Stimulated activated CD4-positive, alpha-beta T cell treated with anti-CD3 and anti-CD28 coated beads, Interleukin-4, amount 100 ng/mL, for 1 hour (primary cell): Measurements from ENCODE around the gene SYT11.
"Not testable (repeated sequence)": the region's sequence is repeated elsewhere in the genome, so short reads cannot be mapped to it uniquely, and the experiment has no call there.

Experiments used
- DNase-seq: peaks from one replicate; pipeline ENCODE4 v3.0.0-alpha.2; 2020

SYT11 gene

DNA sequence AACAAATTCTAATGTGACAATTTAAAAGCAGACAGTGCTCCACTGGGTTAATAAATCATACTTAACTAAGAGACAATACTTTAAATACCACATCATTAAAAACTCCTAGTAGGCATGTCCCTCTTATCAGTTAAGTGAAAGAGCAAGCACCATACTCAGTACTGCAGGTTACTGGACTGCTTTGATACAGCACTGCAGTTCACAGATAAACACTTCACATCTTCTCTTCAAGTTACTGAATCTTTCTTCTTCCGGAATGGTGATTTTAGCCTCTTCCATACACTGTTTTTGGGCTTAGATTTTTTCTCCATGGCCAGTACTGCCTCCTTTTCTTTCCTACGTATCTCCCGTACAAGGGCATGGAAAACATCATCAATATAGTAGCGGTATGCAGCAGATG is 40.8 kb downstream of the SYT11 start:
- DNase-seq, result no peak

DNA sequence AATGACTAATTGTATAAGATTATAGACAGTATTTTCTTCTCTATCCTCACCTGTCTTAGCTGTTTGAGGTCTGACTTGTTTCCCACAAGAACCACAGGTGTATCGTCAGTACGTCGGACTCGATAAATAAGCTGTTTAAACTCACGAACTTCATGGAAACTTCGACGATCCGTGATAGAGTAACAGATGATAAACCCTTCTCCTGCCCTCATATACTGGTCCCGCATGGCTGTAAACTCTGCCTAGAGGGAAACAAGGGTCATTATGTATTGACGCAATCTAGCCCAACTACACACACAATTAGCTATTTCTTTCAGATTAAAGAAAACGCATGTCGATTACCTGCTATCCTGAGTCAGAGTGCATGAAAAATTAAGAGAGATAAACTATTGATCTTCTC is 44.9 kb downstream of the SYT11 start:
- DNase-seq, result no peak

DNA sequence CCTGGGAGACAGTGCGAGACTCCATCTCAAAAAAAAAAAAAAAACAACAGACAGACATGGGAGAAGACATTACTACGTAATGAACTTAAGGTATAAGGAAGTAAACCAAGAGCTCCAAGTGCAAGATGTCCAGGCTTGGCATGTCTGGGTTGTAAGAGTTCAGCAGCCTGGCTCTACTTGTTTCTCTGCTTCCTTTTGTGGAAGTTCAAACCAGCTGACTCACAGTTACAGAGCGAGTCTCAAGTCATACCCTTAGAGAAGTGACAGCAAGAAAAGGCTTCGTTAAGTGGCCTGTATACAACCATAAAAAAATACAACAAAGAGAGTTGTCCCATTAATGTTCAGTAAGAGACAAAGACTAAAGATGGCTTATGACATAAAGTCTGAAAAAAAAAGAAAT is 50.5 kb downstream of the SYT11 start:
- no peak for DNase-seq

DNA sequence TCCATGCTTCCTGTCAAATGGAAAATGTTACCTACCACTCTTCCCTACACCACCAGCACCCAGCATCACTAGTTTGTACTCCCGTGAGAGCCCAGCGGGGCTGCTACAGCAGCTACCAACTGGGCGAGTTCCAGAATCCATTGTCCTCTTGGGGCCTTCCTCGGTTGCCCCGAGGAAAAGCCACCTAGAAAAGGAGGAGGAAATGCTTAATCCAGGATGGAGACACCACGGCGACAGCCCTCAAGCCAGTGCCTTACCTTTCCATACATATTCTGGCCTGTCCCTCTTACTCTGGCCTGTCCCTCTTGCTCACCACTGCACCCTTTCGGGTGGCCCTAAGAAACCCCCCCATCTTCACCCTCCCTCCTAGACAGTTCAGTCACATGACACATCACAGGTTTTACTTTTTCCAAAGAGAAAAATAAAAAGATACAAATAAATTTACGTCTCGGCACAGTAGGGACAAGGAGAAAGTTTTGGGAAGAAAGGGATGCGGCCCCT is 51.3 kb downstream of the SYT11 start:
- no peak for DNase-seq

DNA sequence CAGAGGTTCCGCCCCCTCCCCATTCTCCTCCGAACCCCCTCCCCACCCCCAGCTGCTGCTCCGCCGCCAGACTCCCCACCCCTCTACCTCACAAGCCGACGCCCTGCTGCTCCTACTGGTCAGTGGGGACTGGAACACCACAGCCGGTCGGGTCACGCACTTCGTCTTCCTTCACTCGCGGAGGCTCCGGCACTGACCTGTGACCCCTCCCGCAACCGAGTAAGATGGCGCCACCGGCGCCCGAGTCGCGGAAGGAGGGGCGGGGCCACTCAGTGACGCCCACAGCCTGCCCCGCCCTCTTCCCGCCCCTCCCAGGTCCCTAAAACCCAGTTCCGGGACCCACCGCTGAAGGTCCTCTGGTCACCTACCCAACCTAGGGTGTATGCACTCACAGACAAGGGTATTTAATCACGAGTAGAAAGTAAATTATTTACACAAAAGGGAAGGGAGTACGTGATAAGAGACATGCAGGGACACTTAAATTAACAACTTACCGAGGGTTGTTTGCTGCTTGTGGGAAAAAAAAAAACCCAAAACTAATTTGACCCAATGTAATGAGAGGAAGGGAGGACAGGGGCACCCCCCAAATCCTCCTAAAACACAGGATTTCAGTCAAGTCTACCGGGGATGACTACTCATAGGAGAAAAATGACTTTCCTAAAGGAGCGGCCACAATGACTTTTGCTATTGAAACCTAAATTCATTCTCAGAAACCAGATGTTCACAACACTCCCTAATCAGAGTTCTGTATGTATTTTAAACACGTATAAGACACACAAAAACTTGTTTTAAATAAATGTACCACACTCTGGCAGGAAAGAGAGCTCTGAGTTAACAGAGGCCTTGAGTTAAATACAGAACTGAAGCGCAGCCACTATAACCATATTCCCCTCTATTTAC is 52.0 kb downstream of the SYT11 start, which contains the start of gene RIT1:
RIT1 (minus strand) TSS at position 194 of the 900 bp plus-strand sequence. CDS start 588 bp downstream, outside the sequence.
- peak; percentile 85 for DNase-seq

DNA sequence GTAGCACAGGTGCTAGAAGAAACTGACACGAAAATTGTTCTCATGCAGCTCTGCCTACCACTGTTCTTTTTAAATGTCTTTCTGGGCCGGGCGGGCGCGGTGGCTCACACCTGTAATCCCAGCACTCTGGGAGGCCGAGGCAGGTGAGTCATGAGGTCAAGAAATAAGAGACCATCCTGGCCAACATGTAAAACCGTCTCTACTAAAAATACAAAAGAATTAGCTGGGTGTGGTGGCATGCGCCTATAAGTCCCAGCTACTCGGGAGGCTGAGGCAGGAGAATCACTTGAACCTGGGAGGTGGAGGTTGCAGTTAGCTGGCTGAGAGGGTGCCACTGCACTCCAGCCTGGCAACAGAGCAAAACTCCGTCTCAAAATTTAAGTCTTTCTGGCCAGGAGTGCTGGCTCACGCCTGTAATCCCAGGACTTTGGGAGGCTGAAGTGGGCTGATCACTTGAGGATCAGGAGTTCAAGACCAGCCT is 52.7 kb downstream of the SYT11 start:
- no peak for DNase-seq

DNA sequence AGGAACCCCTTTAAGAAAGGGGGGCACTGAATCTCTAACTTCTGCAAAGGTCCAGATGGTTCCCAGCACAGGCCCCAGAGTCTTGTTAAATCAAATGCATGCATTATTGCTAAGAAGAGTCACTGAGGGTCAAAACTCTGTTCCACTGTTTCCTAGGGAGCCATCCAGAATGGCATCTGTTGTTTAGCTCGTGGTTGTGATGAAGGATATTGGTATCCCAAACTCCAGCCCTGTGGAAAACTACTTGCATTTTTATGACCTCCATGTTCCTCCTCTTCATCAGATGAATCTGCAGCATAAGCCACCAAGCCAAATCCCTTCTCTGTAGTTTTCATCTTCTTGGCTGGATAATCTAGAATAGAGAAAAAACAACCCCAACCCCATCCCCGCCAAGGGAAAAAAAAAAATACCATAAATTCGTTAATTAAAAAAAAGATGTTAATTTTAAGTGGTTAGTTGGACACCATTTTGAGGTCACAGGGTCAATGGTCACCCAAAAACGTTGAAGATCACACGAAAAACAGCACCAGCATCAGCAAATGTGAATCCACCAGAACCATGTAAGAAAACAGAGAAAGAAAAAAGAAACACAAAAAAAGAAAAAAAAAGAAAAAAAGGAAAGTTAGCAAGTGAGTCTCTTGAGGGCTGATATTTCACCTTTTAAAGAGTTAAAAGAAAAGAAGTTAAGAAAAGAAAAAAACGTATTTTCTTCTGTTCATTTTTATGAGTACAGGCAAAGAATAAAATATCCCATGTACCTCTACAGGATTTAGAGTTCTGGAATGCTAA is 54.8 kb downstream of the SYT11 start:
- DNase-seq, result no peak

DNA sequence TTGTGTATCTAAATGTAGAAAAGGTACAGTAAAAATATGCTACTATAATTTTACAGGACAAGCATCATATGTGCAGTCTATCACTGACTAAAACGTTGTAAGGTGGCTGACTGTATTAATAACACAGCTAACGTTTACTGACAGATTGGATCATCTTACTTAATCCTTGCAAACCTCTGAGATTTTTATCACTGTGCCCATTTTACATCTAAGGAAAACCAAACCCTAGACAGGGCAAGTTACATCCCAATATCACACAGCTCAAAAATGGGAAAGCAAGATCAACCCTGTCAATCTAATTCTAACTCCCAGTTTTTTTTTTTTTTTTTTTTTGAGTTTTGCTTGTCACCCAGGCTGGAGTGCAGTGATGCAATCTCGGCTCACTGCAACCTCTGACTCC is 59.3 kb downstream of the SYT11 start:
- no peak for DNase-seq

DNA sequence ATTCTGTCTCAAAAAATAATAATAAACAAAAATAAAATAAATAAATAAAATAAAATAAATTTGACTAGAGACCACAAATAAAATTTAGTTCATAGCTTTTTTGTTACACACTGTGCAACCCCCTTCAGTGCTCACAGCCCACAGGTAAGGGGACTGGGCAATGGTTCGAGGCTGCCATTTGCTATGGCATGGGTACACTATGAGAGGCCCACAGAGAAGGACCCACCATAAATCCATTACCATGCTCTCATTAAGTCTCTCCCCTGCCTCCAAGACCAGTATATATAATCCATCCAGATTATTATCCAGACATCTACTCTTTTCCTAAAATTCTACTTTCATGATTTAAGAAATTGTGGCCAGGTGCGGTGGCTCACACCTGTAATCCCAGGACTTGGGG is 60.4 kb downstream of the SYT11 start:
- DNase-seq, result no peak

DNA sequence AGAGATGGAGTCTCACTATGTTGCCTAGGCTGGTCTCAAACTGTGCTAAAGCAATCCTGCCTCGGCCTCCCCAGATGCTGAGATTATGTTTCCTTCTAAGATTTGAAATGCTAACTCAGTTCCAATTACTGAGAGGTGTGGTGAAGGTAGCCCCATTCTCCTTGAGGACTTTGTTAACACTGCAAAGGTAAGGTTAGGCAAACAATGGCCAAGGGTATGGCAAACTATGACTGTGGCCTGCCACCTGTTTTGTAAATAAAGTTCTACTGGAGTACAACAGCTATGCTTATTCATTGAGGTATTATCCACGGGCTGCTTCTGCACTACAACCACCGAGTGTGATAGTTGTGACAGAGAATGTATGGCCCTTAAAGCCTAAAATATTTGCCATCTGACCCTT is 61.4 kb downstream of the SYT11 start:
- DNase-seq, result no peak

DNA sequence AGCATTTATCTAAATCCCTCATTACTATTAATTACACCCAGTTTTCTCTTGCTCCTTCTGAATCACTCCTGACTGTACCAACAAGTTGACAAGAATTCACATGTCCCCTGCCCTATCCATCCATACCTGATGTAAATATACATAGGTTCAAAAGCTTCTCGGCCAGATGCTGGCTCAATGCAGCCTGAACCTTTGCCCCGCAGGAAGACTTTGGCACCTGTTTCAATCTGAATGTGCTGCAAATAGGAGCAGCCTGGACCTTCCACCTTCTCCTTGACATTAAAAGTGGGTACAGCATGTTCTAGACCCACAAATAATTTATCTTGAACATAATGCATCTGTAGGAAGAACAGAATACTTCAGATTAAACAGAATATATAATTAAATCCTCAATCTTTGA is 66.1 kb downstream of the SYT11 start:
- DNase-seq, result no peak

DNA sequence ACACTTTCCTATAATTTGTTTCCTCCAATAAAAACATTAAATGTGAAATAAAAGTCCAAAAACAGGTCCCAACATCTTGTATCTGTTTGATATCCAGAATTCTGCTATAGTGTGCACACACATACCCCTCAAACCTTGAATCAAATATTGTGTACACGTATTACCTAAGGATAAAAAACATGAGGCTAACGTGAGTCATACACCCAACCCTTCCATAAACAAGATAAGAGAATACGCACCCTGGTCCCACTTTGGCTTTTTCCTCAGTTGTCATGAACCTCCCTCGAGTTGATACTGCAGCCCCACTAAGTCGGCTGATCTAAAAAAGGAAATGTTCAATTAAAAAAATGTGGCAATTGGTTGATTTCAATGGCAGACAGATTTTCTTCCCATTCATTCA is 69.7 kb downstream of the SYT11 start:
- no peak for DNase-seq

DNA sequence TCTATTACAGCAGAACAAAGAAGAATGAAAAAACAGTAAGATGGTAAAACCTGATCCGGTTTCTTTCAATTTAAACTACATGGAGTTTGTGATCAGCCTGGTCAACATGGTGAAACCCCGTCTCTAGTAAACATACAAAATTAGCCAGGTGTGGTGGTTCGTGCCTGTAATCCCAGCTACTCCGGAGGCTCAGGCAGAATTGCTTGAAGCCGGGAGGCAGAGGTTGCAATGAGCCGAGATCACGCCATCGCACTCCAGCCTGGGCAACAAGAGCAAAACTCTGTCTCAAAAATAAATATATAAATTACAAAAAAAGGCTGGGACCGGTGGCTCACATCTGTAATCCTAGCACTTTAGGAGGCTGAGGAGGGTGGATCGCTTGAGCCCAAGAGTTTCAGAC is 71.4 kb downstream of the SYT11 start:
- not testable (repeated sequence) for DNase-seq

DNA sequence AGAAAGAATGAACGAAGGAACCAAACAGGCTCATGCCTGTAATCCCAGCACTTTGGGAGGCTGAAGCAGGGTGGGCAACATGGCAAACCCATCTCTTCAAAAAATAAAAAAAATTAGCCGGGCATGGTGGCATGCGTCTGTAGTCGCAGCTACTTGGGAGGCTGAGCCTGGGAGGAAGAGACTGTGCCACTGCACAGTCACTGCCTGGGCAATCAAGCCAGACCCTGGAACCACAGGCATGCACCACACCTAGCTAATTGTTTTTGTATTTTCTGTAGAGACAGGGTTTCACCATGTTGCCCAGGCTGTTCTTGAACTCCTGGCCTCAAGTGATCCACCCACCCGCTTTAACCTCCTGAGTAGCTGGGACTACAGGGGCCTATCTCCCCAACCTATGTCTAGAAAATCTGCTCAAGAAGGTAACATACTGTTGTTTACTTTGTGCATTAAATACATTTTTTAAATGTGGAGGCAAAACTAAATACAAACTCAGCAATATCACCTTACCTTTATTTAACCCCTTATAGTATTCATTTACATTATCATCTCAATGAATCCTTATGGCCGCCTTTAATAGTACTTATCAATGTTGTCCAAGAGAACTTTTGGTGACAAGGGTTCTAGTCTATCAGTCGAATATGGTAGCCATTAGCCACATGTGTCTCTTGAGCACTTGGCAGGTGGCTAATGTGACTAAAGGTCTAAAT is 72.1 kb downstream of the SYT11 start:
- no peak for DNase-seq

DNA sequence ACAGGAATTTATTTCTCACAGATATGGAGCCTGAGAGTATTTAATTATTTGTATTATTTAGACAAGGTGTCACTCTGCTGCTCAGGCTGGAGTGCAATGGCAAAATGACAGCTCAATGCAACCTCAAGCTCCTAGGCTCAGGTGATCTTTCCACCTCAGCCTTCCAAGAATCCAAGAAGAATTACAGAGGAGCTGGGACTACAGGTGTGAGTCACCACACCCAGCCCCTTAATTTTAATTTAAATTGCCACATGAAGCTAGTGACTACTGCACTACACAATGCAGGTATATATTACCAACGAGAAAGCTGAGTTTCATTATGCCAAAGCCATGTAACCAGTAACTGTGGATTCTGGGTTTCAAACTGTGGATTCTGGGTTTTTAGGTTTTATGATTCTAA is 72.7 kb downstream of the SYT11 start:
- DNase-seq, result no peak

DNA sequence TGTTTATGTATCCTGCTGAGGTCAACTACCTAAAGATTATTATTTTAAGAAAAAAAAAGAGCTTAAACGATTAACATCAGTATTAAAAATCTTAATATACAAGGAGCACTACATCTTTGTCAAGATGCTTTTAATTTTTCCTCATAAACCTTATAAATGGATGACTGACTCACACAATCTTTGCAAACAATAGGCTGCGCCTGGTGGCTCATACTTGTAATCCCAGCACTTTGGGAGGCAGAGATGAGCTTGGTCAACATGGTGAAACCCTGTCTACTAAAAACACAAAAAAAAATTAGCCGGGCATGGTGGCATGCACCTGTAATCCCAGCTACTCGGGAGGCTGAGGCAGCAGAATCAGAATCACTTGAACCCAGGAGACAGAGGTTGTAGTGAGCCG is 73.1 kb downstream of the SYT11 start:
- DNase-seq, result no peak

DNA sequence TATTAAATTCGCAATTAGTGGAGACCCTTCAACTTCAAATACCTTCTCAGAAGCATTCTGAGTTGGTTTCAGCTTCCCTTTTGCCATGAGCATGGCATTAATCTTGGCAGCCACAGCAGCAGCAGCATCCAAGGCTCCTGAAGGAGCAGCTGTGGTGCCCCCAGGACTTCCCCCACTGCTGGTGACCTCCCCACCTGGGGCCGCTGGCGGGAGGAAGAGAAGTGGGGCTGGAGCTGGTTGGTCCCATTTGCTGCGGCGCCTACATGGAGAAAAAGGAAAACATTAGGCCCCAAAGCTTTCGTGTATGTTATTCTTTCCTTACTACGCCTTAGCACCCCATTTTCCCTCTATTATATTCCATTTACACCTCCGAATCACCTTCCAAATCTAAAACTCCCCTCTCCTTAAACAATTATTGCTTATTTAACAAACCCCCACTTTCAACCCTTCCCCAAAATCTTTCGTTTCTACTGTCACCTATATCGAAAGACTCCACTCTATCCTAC is 74.3 kb downstream of the SYT11 start:
- no peak for DNase-seq

DNA sequence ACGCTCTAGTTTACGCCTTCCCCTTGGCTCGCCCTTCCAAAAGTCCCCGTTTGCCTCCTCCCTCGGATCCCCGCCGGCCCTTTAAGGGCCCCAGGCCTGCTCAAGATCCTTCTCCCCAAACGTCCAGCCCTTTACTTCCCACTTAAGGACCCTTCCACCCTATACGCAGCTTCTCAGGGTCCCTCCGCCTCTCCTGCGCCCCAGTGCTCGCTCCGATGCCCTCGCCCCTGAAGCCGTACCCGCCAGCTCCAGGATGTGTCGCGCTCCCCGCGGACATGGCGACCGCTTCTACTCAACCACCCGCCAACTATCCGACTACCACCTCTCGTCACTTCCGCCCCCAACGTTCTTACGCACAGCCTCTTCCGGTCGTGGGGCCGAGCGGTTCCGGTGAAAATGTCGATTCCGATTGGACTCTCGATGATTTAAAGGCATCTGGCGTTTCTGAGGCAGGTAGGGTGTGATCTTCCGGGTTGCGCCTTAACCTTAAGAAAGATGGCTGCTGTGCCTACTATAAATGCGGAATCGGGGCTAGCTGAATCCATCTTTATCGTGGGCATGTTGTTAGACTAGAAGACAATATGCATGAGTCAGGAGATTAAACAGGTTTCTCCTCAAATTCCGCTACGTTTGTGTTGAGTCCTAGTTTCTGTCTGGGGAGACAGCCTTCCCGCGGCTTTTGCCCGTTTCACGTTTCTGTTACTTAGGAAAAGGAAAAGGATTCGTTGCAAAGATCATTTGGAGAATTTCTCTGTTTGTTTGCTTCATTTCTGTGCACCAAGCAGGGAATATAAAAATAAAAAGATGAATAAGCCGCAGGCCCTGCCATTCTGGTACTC is 74.9 kb downstream of the SYT11 start, which contains the start of gene KHDC4:
KHDC4 (minus strand) TSS at position 317 of the 839 bp plus-strand sequence; CDS start at position 277, 40 bp downstream.
- peak; percentile 89 for DNase-seq
